ENCODE results near the gene ANTXR1. TPM values are rescaled to one million over a fixed set of nuclear protein-coding genes. Genes with fewer than 3 reads are reported as not detected.

ANTXR1 gene
- total RNA-seq, 4 donors from 2014 or later = 63.0 to 134 (median 113) TPM

- no peak for DNase-seq
- H3K27me3 ChIP-seq = no peaks in the 10 kb centered on the region
- no peak overlapping the region for H3K27ac ChIP-seq
- intact Hi-C loops (cut with DNase I; ENCODE audit: low total_unique reads) = no loop called here
- no peaks in the 10 kb centered on the region for H3K4me1 ChIP-seq
- no peaks in the 10 kb centered on the region for H3K36me3 ChIP-seq
- no peak overlapping the region for H3K4me3 ChIP-seq
- TF ChIP-seq, protein P1, sequence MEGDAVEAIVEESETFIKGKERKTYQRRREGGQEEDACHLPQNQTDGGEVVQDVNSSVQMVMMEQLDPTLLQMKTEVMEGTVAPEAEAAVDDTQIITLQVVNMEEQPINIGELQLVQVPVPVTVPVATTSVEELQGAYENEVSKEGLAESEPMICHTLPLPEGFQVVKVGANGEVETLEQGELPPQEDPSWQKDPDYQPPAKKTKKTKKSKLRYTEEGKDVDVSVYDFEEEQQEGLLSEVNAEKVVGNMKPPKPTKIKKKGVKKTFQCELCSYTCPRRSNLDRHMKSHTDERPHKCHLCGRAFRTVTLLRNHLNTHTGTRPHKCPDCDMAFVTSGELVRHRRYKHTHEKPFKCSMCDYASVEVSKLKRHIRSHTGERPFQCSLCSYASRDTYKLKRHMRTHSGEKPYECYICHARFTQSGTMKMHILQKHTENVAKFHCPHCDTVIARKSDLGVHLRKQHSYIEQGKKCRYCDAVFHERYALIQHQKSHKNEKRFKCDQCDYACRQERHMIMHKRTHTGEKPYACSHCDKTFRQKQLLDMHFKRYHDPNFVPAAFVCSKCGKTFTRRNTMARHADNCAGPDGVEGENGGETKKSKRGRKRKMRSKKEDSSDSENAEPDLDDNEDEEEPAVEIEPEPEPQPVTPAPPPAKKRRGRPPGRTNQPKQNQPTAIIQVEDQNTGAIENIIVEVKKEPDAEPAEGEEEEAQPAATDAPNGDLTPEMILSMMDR (IDR thresholded peaks at IDR 0.05) = no peak
- H3K9me3 ChIP-seq = no peaks in the 10 kb centered on the region
Observed at GRCh38 chr2:68997401-68997800, 15.6 kb upstream of the ANTXR1 start.

GRCh38 chr2:69001879-69002278, 11.1 kb upstream of the ANTXR1 start:
- DNase-seq = no peak
- H3K4me3 ChIP-seq = no peak overlapping the region
- no peaks in the 10 kb centered on the region for H3K9me3 ChIP-seq
- no peaks in the 10 kb centered on the region for H3K4me1 ChIP-seq
- TF ChIP-seq POLR2A (IDR thresholded peaks at IDR 0.05) = no peak
- TF ChIP-seq, protein P1 (IDR thresholded peaks at IDR 0.05) = no peak
- intact Hi-C loops (cut with DNase I; ENCODE audit: low total_unique reads) = no loop called here
- no peak overlapping the region for H3K27ac ChIP-seq
- no peaks in the 10 kb centered on the region for H3K36me3 ChIP-seq
- no peaks in the 10 kb centered on the region for H3K27me3 ChIP-seq

GRCh38 chr2:69003731-69004130, 9.2 kb upstream of the ANTXR1 start:
- H3K4me3 ChIP-seq = no peak overlapping the region
- intact Hi-C loops (cut with DNase I; ENCODE audit: low total_unique reads) = no loop called here

GRCh38 chr2:69007169-69007568, 5.8 kb upstream of the ANTXR1 start:
- intact Hi-C loops (cut with DNase I; ENCODE audit: low total_unique reads) = no loop called here
- Histone ChIP-seq H3K36me3 (no peaks in the 10 kb centered on the region), H3K27ac (no peak overlapping the region), H3K4me1 (no peaks in the 10 kb centered on the region), H3K27me3 (no peaks in the 10 kb centered on the region), H3K9me3 (no peaks in the 10 kb centered on the region), H3K4me3 (no peak overlapping the region)
- no peak for DNase-seq
- TF ChIP-seq POLR2A (IDR thresholded peaks at IDR 0.05) = no peak
- TF ChIP-seq, protein P1 (IDR thresholded peaks at IDR 0.05) = no peak

More at GRCh38 chr2:69003731-69004130, 9.2 kb upstream of the ANTXR1 start:
- no peak for TF ChIP-seq POLR2A (IDR thresholded peaks at IDR 0.05)
- TF ChIP-seq, protein P1 (IDR thresholded peaks at IDR 0.05) = no peak
- Histone ChIP-seq H3K36me3 (no peaks in the 10 kb centered on the region), H3K9me3 (no peaks in the 10 kb centered on the region), H3K27me3 (no peaks in the 10 kb centered on the region), H3K4me1 (no peaks in the 10 kb centered on the region), H3K27ac (no peak overlapping the region)
- DNase-seq = no peak

DNA sequence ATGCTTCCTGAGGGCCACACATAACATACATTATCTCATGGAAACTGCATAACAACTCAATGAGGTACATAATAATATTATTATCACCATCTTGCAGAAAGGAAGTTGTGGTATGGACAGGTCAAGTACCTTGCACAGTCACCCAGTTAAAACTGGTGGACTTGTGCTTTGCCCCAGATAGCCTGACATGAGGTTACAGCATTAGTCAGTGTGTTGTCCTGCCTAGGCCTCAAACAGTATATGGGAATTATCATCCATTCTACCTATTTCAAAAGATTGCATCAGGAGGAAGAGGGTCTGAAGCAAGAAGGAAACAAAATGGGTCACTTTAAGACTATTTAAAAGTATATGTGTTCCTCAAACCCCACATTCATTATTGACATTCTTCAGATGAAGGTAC, 5.4 kb upstream of the ANTXR1 start:
- Histone ChIP-seq H3K4me1 (no peaks in the 10 kb centered on the region), H3K27ac (no peak overlapping the region), H3K27me3 (no peaks in the 10 kb centered on the region), H3K36me3 (no peaks in the 10 kb centered on the region), H3K4me3 (no peak overlapping the region), H3K9me3 (no peaks in the 10 kb centered on the region)
- TF ChIP-seq, protein P1 (IDR thresholded peaks at IDR 0.05) = no peak
- no peak for TF ChIP-seq POLR2A (IDR thresholded peaks at IDR 0.05)
- DNase-seq = no peak
- intact Hi-C loops (cut with DNase I; ENCODE audit: low total_unique reads) = no loop called here

All from uterus (tissue), 4 donors.